ENCODE data around the gene SCN5A.
"Not testable (repeated sequence)": the region's sequence is repeated elsewhere in the genome, so short reads cannot be mapped to it uniquely, and the experiment has no call there.

SCN5A gene

GRCh38 chr3:38577371-38578080, 72.0 kb downstream of the SCN5A start:
- DNase-seq = no peak

DNA sequence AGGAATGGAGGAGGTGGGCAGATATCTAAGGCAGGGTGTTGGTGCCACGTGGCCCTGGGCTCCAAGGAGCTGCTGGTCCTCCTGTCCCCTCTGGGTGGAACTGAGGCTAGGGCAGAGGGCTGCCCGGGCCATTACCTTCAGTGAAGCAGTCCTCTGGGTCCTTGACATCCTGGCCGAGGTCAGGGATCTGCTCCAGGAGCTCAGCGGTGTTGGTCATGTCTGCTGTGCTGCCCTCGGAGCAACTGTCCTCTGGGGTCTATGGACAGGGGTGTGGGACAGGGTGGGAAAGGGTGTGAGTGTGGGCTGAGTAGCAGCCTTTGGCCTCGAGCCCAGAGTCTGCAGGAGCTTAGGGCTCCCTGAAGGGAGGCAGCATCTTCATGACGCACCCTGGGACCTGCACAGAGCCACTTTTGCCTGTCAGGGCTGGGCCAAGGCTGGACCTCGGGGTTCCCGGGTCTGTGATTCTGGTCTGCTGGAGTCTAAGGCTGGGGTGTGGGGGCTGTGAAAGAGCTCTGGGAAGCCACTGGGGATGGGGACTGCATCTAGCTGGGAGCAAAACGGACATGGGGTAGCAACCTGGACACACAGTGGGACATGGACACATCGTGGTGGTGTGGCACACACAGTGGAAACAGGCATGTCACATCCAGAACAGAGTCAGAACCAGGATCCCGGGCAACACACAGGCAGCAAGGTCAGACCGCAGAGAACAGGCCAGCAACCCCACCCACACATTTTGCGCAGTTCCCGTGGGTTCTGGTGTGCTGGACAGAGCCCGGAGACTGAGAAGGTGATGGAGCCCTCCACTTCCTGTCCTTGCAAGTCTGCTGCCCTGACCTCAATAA, 72.7 kb downstream of the SCN5A start:
- DNase-seq = no peak

DNA sequence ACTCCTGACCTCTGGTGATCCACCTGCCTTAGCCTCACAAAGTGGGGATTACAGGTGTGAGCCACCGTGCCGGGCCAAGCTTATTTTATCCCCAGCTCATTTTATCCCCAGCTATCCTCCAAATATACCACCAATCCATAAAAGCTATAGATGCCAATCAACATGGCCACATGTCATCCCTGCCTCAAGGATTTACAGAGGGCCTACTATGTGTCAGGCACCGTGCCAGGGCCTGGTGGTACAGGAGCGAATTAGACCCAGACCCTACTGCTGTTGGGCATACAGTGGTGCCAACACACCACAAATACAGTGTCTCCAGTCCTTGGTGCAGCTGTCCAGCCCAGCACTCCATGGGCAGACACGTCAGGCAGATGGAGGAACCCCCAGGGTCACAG, 73.4 kb downstream of the SCN5A start:
- no peak for DNase-seq

GRCh38 chr3:38575279-38575843, 74.1 kb downstream of the SCN5A start:
- no peak for DNase-seq

DNA sequence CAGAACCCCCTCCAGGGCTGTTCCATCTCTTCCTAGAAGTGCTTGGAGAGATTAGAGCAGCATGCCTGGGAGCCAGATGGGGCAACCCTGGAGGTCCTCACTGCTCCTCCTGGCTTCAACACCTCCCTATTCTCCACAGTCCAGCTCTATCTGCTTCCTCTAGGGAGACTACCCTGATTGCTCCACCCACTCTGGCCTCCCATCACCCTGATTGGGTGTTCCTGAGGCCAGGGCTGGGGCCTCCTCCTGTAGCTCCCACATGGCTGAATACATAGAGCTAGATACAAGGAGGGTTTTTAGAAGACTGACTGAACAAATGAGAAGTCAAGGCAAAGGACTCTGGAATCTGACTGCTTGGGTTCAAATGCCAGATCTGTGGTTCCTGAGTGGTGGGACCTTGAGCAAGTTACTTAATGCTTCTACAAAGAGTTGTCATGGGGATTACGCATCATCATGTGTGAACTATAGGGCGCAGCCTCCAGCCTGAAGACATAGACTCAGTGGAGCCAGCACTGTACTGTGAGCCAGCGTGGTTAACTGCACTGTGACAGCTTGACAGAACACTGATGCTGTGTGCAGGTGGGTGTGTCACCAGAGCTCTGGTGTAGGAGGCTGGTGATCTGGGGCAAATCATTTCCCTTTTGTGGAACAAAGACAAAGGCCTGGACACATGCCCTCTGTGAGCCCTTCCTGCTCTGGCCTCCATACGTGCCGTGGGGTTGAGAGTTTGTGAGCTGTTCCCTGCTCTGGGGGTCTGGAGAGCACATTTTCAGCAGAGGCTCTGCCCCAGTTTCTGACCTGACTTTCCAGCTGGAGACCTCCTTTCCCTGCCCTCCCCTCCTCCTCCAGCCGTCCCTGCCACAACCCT, 74.8 kb downstream of the SCN5A start:
- DNase-seq = no peak

- DNase-seq = no peak
Measured at GRCh38 chr3:38573556-38573955, 75.9 kb downstream of the SCN5A start.

DNA sequence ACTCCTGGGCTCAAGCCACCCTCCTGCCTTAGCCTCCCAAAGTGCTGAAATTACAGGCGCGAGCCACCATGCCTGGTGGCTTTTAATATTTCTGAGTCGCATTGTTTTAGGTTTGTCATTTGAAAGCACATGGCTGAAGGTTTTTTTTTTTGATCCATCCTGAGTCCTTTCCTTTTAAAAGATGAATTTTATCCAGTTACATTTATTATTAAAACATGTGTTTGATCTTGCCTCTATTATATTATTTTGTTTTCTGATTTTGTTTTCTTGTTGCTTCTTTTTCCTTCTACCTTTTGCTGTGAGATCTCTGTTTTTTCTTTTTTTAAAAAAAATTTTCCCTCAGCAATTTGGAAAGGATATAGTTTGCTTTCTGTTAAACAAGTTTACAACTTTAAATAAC, 76.4 kb downstream of the SCN5A start:
- DNase-seq = no peak

- no peak for DNase-seq
Measured at GRCh38 chr3:38567498-38567897, 82.0 kb downstream of the SCN5A start.

- DNase-seq = not testable (repeated sequence)
Measured at GRCh38 chr3:38566794-38567193, 82.7 kb downstream of the SCN5A start.

- DNase-seq = no peak
Measured at GRCh38 chr3:38566215-38566528, 83.3 kb downstream of the SCN5A start.

DNA sequence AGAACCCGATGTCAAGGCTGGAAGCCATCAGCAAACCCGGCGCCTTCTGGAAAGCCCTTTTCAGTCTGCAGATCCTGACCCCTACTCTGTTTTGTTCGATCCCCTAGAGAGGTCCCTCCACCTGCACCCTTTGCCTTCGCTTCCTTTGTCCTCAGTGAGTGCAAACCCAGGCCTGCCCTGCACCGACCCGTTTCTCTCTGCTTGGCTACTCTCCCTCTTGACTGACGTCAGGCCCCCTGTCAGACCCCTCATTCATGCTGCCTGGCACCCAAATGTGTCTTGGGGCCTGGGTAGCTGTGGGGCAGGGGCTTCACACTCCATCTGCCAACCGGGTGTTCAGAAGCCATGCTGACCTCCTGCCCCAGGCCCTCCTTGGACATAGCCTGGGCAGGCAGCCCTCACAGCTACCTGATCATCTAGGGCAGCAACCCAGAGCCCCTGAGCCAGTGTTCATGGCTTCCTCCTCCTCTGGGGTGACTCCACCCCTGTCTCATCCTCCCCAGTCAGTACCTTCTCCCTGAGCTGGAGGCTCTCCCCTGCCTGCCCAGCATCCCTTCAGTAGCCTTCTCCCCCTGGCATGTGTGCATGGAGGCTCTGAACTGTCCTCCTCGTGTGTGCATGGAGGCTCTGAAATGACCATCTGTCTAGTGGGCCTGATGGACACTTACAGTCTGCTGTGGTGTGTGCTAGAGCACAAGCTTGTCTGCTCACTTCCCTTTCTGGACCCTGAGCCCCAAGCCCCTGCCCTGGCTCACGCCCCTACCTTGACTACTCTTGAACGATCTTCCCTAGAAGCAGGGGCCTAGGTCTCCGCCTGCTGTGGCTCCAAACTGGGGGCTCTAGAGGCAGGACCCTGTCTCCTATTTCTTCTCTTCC, 83.9 kb downstream of the SCN5A start:
- no peak for DNase-seq

GRCh38 chr3:38564631-38565338, 84.7 kb downstream of the SCN5A start:
- no peak for DNase-seq

DNA sequence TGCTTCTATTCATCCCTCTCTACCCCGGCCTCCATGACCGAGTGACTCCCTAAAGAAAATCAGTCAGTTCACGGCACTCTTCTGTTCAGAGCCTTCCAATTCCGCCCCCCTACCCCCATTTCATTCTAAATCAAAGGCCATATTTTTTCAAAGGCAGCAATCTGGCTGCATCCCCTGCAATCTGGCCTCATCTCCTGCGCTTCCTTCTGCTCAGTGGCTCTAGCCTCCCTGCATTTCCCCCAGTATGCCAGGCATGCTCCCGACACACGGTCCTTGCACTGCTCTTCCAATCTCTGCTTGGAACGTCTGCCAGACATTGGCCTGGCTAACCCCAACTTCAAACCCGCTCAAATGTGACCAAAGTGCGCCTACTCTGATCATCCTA, 85.6 kb downstream of the SCN5A start:
- DNase-seq = no peak

DNA sequence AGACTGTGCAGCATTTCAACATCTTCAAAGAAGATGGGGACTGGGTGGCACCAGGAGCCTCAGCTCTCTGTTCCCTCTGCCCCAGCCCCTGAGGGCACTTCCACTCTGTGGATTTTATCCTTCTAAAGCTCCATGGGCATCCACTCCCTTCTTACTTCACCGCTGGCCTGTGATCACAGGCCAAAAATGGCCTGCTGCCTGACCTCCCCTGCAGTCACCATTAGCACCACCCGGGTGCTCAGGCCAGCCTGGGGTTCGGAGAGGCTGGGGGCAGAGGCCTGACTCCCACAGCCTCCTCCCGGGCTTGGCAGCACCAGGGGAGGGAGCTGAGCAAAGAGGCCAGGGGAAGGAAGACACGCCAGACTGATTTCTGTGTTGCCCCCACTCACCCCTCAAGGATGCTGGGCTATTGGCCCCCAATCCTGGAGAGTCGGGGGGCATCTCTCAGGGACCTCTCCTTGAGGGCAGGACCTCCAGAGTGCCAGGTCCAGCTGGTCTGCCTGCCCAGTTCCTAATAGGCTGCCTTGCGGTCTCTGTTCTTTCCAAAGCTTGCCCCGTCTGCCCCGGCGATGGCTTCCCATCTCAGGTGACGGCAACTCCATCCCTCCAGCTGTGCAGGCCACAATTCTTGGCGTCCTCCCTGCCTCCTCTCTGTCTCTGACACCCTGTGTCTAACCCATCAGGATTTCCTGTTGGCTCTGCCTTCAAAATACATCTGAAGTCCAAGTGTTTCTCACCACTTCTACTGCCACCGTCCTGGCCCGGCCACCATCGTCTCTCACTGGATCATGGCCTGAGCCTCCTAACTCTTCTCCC, 86.2 kb downstream of the SCN5A start:
- DNase-seq = no peak

GRCh38 chr3:38562467-38562925, 87.0 kb downstream of the SCN5A start:
- DNase-seq = no peak

- DNase-seq = no peak
Measured at GRCh38 chr3:38561746-38562466, 87.6 kb downstream of the SCN5A start.

- DNase-seq = no peak
Measured at GRCh38 chr3:38560996-38561717, 88.3 kb downstream of the SCN5A start.

DNA sequence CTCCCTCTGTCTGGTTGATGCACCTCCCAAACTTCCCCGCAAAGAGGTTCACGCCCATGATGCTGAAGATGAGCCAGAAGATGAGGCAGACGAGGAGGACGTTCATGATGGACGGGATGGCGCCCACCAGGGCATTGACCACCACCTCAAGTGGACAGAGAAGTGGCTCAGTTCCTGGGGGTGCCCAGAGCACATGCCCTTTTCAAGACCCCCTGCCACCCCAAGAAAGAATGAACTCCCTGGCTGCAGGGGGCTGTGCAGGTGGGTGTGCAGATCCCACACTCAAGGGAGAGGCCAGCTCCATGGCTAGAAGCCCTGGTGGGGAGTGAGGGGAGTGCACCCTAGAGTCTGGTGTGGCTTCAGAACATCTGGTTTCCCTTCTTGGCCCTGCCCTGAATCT, 89.2 kb downstream of the SCN5A start:
- no peak for DNase-seq

DNA sequence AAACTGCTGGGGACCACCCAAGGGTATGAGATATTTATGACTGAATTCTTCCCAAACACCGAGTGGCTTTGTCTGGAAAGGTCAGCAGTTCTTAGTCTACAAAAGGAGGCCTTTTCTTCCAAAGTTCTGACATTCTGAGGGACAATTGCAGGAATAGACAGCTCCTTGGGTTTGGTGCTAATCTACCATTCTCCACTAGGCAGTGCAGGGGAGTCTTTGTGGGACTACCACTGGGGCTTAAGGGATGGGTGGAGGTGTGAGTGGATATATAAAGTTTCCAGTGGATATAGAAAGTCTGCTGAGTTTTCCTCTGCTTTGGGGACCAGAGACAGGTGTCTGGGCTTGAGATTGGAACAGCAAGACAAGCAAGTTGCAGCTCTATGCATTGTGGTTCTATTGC, 90.6 kb downstream of the SCN5A start:
- DNase-seq = no peak

Measured in stimulated activated naive CD4-positive, alpha-beta T cell (primary cell).